ENCODE results near the gene CARD9.

GRCh38 chr9:136410500-136411287, 37.2 kb upstream of the CARD9 start, which contains the start of the genes ENTR1 and PMPCA:
- TF ChIP-seq CTCF (conservative IDR thresholded peaks at IDR 0.05) = no peak
- no peak for TF ChIP-seq EZH2 (IDR thresholded peaks at IDR 0.05; ENCODE audit: low read depth)

Data from PC-9 (cell line).